H9 (cell line): ENCODE data around the gene PKP1. TPM values are rescaled to one million over a fixed set of nuclear protein-coding genes. Genes with fewer than 3 reads are reported as not detected.
A peak's percentile ranks its signal among the peaks of the same experiment; 100 is the strongest.

Source experiments
- DNase-seq: peaks from one replicate; pipeline ENCODE4 v3.0.0-alpha.2; 2017
- H2AFZ ChIP-seq: one replicate; pipeline ENCODE4 v1.6.1; 2013; ENCODE audit warnings: mild to moderate bottlenecking, low read length, control low read depth, moderate library complexity
- H2AK5ac ChIP-seq: 2 replicates; pipeline ENCODE4 v1.6.1; 2013; ENCODE audit warnings: low read length, control low read depth, mixed read lengths; ENCODE audit not compliant: insufficient read length
- H2BK120ac ChIP-seq: one replicate; pipeline ENCODE4 v1.6.1; 2013; ENCODE audit warnings: low read depth, mild to moderate bottlenecking, low read length, control low read depth, inconsistent platforms; ENCODE audit not compliant: poor library complexity, severe bottlenecking
- H2BK12ac ChIP-seq: 2 replicates; pipeline ENCODE4 v1.6.1; 2013; ENCODE audit warnings: low read length, control low read depth, mixed read lengths, low read depth; ENCODE audit not compliant: insufficient read length
- H2BK15ac ChIP-seq: 2 replicates; pipeline ENCODE4 v1.6.1; 2013; ENCODE audit warnings: low read depth, low read length, control low read depth
- H2BK20ac ChIP-seq: one replicate; pipeline ENCODE4 v1.6.1; 2013; ENCODE audit warnings: low read depth, mild to moderate bottlenecking, low read length, control low read depth, inconsistent platforms; ENCODE audit not compliant: poor library complexity, severe bottlenecking
- H2BK5ac ChIP-seq: 2 replicates; pipeline ENCODE4 v1.6.1; 2013; ENCODE audit warnings: low read length, control low read depth, mixed read lengths; ENCODE audit not compliant: insufficient read length
- H3K14ac ChIP-seq: 2 replicates; pipeline ENCODE4 v1.6.1; 2013; ENCODE audit warnings: low read length, control low read depth; ENCODE audit not compliant: insufficient read depth
- H3K18ac ChIP-seq: 2 replicates; pipeline ENCODE4 v1.6.1; 2013; ENCODE audit warnings: low read depth, mild to moderate bottlenecking, mixed read lengths, low read length, control low read depth; ENCODE audit not compliant: insufficient read length
- H3K23ac ChIP-seq: 2 replicates; pipeline ENCODE4 v1.6.1; 2013; ENCODE audit warnings: low read length, control low read depth, mixed read lengths, low read depth; ENCODE audit not compliant: insufficient read length
- H3K23me2 ChIP-seq: 2 replicates; pipeline ENCODE4 v1.6.1; 2013; ENCODE audit warnings: low read depth, mild to moderate bottlenecking, mixed read lengths, low read length, control low read depth; ENCODE audit not compliant: insufficient read length, poor library complexity, severe bottlenecking
- H3K27ac ChIP-seq: 2 replicates; pipeline ENCODE4 v1.5.1; 2013; ENCODE audit warnings: low read length, control low read depth, mixed read lengths, low read depth; ENCODE audit not compliant: insufficient read length
- H3K27me3 ChIP-seq: 2 replicates; pipeline ENCODE4 v1.6.1; 2013; ENCODE audit warnings: low read length, control low read depth, inconsistent platforms; ENCODE audit not compliant: insufficient read depth
- H3K4ac ChIP-seq: 2 replicates; pipeline ENCODE4 v1.6.1; 2013; ENCODE audit warnings: low read depth, mild to moderate bottlenecking, control low read depth, inconsistent platforms, low read length, moderate library complexity
- H3K4me1 ChIP-seq: 2 replicates; pipeline ENCODE4 v1.6.1; 2013; ENCODE audit warnings: low read length, control low read depth, inconsistent platforms; ENCODE audit not compliant: insufficient read depth
- H3K4me2 ChIP-seq: 2 replicates; pipeline ENCODE4 v1.6.1; 2013; ENCODE audit warnings: low read length, control low read depth, mixed read lengths; ENCODE audit not compliant: insufficient read length, insufficient read depth
- H3K56ac ChIP-seq: 2 replicates; pipeline ENCODE4 v1.6.1; 2013; ENCODE audit warnings: low read depth, mild to moderate bottlenecking, mixed read lengths, low read length, control low read depth; ENCODE audit not compliant: insufficient read length
- H3K79me1 ChIP-seq: 2 replicates; pipeline ENCODE4 v1.6.1; 2013; ENCODE audit warnings: low read depth, mild to moderate bottlenecking, moderate library complexity, low read length, control low read depth, inconsistent platforms; ENCODE audit not compliant: insufficient read depth, poor library complexity, severe bottlenecking
- H3K79me2 ChIP-seq: 2 replicates; pipeline ENCODE4 v1.6.1; 2013; ENCODE audit warnings: low read length, control low read depth, inconsistent platforms; ENCODE audit not compliant: insufficient read depth
- H3K9ac ChIP-seq: 2 replicates; pipeline ENCODE4 v1.6.1; 2013; ENCODE audit warnings: low read length, control low read depth, mixed read lengths; ENCODE audit not compliant: insufficient read length; ENCODE audit errors: extremely low read depth
- H3K9me3 ChIP-seq: one replicate; pipeline ENCODE4 v1.6.1; 2013; ENCODE audit warnings: low read depth, low read length, inconsistent platforms; ENCODE audit not compliant: control insufficient read depth
- H3T11ph ChIP-seq: one replicate; pipeline ENCODE4 v1.6.1; 2013; ENCODE audit warnings: mild to moderate bottlenecking, low read length, control low read depth, inconsistent platforms
- H4K20me1 ChIP-seq: one replicate; pipeline ENCODE4 v1.6.1; 2013; ENCODE audit not compliant: control insufficient read depth, insufficient read length, insufficient read depth
- H4K5ac ChIP-seq: 2 replicates; pipeline ENCODE4 v1.6.1; 2013; ENCODE audit warnings: low read depth, mild to moderate bottlenecking, mixed read lengths, low read length, control low read depth; ENCODE audit not compliant: insufficient read length
- H4K8ac ChIP-seq: replicated peaks from 2 replicates; pipeline ENCODE4 v1.6.1; 2013; ENCODE audit warnings: low read length, control low read depth, mixed read lengths, low read depth; ENCODE audit not compliant: insufficient read length
- H4K91ac ChIP-seq: 2 replicates; pipeline ENCODE4 v1.6.1; 2013; ENCODE audit warnings: low read depth, mild to moderate bottlenecking, moderate library complexity, mixed read lengths, low read length, control low read depth; ENCODE audit not compliant: insufficient read length
- H3K27ac Mint-ChIP-seq, 3 experiments: 2 replicates in 2 of 3; 3 replicates in 1 of 3; pipeline ENCODE4 v1.8.0; 2020 to 2021; ENCODE audit warnings: mixed read lengths in 3 of 3, mild to moderate bottlenecking in 1 of 3, moderate library complexity in 1 of 3
- H3K27me3 Mint-ChIP-seq: 2 replicates; pipeline ENCODE4 v1.8.0; 2021; ENCODE audit warnings: low read depth, mild to moderate bottlenecking, moderate library complexity, mixed read lengths
- H3K36me3 Mint-ChIP-seq, 3 experiments: 2 replicates in 2 of 3; 3 replicates in 1 of 3; pipeline ENCODE4 v1.8.0; 2020 to 2021; ENCODE audit warnings: low read depth in 3 of 3, mixed read lengths in 3 of 3; ENCODE audit not compliant: insufficient read depth in 1 of 3
- H3K4me1 Mint-ChIP-seq, 2 experiments: 2 replicates each; pipeline ENCODE4 v1.8.0; 2020; ENCODE audit warnings: mixed read lengths in 2 of 2
- H3K4me3 Mint-ChIP-seq, 2 experiments: 2 replicates in 1 of 2; 3 replicates in 1 of 2; pipeline ENCODE4 v1.8.0; 2020 to 2021; ENCODE audit warnings: mild to moderate bottlenecking in 2 of 2, mixed read lengths in 2 of 2, moderate library complexity in 1 of 2
- H3K9me3 Mint-ChIP-seq, 2 experiments: 2 replicates in 1 of 2; 3 replicates in 1 of 2; pipeline ENCODE4 v1.8.0; 2020; ENCODE audit warnings: mild to moderate bottlenecking in 2 of 2, mixed read lengths in 2 of 2, moderate library complexity in 1 of 2
- WGBS: extraction: QIAGEN DNeasy Blood & Tissue Kit; methylation state at CpG from one replicate; pipeline ENCODE4 v1.1.7; 2013; ENCODE audit warnings: missing lambda C conversion rate, low lambda C conversion rate, mixed read lengths; ENCODE audit not compliant: insufficient read length; ENCODE audit errors: extremely low coverage; 5-methylcytosine and 5-hydroxymethylcytosine counted together
- total RNA-seq: library from RNA; stranded (reverse); gene quantifications from 2 replicates; pipeline ENCODE4 v1.2.1, GENCODE V29; 2021
- TF ChIP-seq, protein P1 (sequence below): fragments of 200-600 bp; sonication (generic); conservative IDR thresholded peaks from 3 replicates; pipeline ENCODE4 v1.8.0; 2021; ENCODE audit warnings: antibody characterized with exemption, mild to moderate bottlenecking

The PKP1 gene
- total RNA-seq, 1 experiment from 2014 or later = 0.09 TPM

DNA sequence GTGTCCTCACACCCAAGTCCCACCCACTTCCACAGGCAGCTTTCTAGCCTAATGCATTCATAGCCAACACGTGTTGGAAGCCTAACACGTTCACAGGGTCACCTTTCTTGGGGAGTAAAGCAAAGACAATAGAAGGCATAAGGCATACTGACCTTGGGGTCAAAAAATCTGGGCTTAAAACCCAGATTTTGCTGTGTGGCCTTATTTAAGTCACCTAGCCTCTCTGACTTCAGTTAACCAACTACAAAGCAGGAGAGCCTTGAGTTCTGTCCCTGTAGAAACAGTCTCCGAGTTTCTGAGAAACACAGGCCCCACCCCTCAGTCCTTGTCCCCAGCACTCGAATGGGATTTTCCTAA is 92.8 kb downstream of the PKP1 start:
- Histone ChIP-seq H3K79me1 (no peaks in the 10 kb centered on the region), H3T11ph (no peak overlapping the region), H3K9me3 (no peaks in the 10 kb centered on the region), H4K20me1 (no peaks in the 10 kb centered on the region), H2AK5ac (no peak overlapping the region), H2BK120ac (no peak overlapping the region), H2BK20ac (no peak overlapping the region), H4K5ac (peak overlapping the region; percentile 30), H2BK12ac (no peak overlapping the region), H3K27ac (peak overlapping the region; percentile 95), H2AFZ (no peak overlapping the region), H3K27me3 (no peaks in the 10 kb centered on the region; the same call in 1 of the 2 replicates), H3K14ac (peak overlapping the region; percentile 41; the same call in 1 of the 2 replicates), H2BK5ac (peak overlapping the region; percentile 82), H2BK15ac (no peak overlapping the region), H3K23me2 (no peaks in the 10 kb centered on the region), H3K4me2 (peak overlapping the region; percentile 38), H3K79me2 (no peaks in the 10 kb centered on the region), H3K9ac (no peak overlapping the region), H3K18ac (peak overlapping the region; percentile 66), H3K23ac (no peak overlapping the region), H3K4me1 (peaks cover 19% of the 10 kb centered on the region; the same call in 1 of the 2 replicates), H3K4ac (peak overlapping the region; percentile 60; the same call in 1 of the 2 replicates), H4K91ac (peak overlapping the region; percentile 59), H4K8ac (no peak overlapping the region), H3K56ac (no peak overlapping the region)
- no peak for DNase-seq
- Mint-ChIP-seq H3K36me3 (peaks cover 0 to 2% (median 2%) of the 10 kb centered on the region in 3 experiments; a peak in 2 of 7 replicates), H3K27me3 (peaks cover 12% of the 10 kb centered on the region), H3K27ac (peak overlapping the region; percentile 98 to 99 (median 99)), H3K4me1 (peaks cover 66 to 71% of the 10 kb centered on the region in 2 experiments), H3K4me3 (peak overlapping the region; percentile 31 to 41; a peak in 3 of 5 replicates), H3K9me3 (no peaks in the 10 kb centered on the region)
- TF ChIP-seq, protein P1, sequence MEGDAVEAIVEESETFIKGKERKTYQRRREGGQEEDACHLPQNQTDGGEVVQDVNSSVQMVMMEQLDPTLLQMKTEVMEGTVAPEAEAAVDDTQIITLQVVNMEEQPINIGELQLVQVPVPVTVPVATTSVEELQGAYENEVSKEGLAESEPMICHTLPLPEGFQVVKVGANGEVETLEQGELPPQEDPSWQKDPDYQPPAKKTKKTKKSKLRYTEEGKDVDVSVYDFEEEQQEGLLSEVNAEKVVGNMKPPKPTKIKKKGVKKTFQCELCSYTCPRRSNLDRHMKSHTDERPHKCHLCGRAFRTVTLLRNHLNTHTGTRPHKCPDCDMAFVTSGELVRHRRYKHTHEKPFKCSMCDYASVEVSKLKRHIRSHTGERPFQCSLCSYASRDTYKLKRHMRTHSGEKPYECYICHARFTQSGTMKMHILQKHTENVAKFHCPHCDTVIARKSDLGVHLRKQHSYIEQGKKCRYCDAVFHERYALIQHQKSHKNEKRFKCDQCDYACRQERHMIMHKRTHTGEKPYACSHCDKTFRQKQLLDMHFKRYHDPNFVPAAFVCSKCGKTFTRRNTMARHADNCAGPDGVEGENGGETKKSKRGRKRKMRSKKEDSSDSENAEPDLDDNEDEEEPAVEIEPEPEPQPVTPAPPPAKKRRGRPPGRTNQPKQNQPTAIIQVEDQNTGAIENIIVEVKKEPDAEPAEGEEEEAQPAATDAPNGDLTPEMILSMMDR = no peak
- no CpG with 5 or more reads among the region's 4 CpGs for WGBS
